ENCODE results near the gene CDHR4. TPM values are rescaled to one million over a fixed set of nuclear protein-coding genes. Genes with fewer than 3 reads are reported as not detected.
A peak's percentile ranks its signal among the peaks of the same experiment; 100 is the strongest.

The CDHR4 gene
- total RNA-seq, 1 experiment from 2014 or later = not detected

DNA sequence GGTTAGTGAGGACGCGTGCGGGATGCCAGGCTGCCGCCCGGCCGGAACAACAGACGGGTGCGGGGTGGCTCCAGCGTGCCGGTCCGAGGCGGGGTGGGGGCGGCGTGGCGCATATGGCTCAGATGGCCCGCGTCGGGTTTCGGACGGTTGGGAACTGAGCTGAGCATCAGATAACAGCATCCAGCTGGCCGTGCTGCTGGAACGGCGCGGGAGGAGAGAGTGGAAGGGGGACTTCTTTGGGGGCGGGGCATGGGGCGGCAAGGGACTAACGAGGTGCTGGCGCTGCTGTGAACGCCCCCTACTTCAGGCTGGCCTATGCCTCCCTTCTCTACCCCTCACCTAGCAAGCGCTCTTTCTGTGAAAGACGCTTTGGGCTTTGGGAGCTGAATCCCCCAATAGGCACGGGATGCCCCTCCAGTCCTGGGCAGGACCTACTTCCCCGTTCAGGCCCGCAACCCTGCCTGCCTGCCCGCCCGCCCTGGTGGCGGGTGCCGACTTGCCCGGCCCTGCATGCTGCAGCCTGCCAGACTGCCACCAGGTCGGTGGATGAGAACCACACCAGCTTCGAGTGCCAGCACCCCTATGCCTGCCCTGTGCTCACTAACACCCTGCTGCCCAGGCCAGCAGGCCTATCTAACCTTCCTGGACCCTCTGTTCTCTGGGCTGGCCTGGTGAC lies 3.9 kb upstream of the CDHR4 start:
- Histone ChIP-seq H2BK12ac (ENCODE audit: insufficient read length, low read depth, low read length) (no peak overlapping the region), H3K23ac (ENCODE audit: insufficient read length, low read depth, low read length) (no peak overlapping the region), H3K9me3 (ENCODE audit: control insufficient read depth, low read depth, low read length) (no peaks in the 10 kb centered on the region), H3K79me1 (ENCODE audit: insufficient read depth, low read depth, low read length, poor library complexity, severe bottlenecking) (no peaks in the 10 kb centered on the region), H2AK5ac (ENCODE audit: insufficient read length, low read length) (no peak overlapping the region), H2AFZ (ENCODE audit: low read length) (no peak overlapping the region), H2BK5ac (ENCODE audit: insufficient read length, low read length) (no peak overlapping the region), H3K18ac (ENCODE audit: insufficient read length, low read depth, low read length) (no peak overlapping the region), H3K4me1 (ENCODE audit: insufficient read depth, low read length) (peaks cover 8% of the 10 kb centered on the region; the same call in 1 of the 2 replicates), H3K4ac (ENCODE audit: low read depth, low read length) (no peak overlapping the region), H4K91ac (ENCODE audit: insufficient read length, low read depth, low read length) (no peak overlapping the region), H2BK20ac (ENCODE audit: low read depth, low read length, poor library complexity, severe bottlenecking) (no peak overlapping the region), H3K9ac (ENCODE audit: extremely low read depth, insufficient read length, low read length) (no peak overlapping the region), H3K4me2 (ENCODE audit: insufficient read depth, insufficient read length, low read length) (peak overlapping the region; percentile 37), H3K27me3 (ENCODE audit: insufficient read depth, low read length) (no peaks in the 10 kb centered on the region; the same call in 1 of the 2 replicates), H3T11ph (ENCODE audit: low read length) (no peak overlapping the region), H3K14ac (ENCODE audit: insufficient read depth, low read length) (no peak overlapping the region), H3K27ac (ENCODE audit: insufficient read length, low read depth, low read length) (no peak overlapping the region), H4K20me1 (ENCODE audit: control insufficient read depth, insufficient read depth, insufficient read length) (no peaks in the 10 kb centered on the region), H4K5ac (ENCODE audit: insufficient read length, low read depth, low read length) (no peak overlapping the region), H2BK120ac (ENCODE audit: low read depth, low read length, poor library complexity, severe bottlenecking) (no peak overlapping the region), H3K56ac (ENCODE audit: insufficient read length, low read depth, low read length) (no peak overlapping the region), H3K79me2 (ENCODE audit: insufficient read depth, low read length) (no peaks in the 10 kb centered on the region), H2BK15ac (ENCODE audit: low read depth, low read length) (no peak overlapping the region), H4K8ac (replicated peaks; ENCODE audit: insufficient read length, low read depth, low read length) (no peak overlapping the region), H3K23me2 (ENCODE audit: insufficient read length, low read depth, low read length, poor library complexity, severe bottlenecking) (peaks cover 14% of the 10 kb centered on the region)
- WGBS (ENCODE audit: extremely low coverage, insufficient read length, low lambda C conversion rate) = no CpG with 5 or more reads among the region's 41 CpGs
- TF ChIP-seq, protein P1, sequence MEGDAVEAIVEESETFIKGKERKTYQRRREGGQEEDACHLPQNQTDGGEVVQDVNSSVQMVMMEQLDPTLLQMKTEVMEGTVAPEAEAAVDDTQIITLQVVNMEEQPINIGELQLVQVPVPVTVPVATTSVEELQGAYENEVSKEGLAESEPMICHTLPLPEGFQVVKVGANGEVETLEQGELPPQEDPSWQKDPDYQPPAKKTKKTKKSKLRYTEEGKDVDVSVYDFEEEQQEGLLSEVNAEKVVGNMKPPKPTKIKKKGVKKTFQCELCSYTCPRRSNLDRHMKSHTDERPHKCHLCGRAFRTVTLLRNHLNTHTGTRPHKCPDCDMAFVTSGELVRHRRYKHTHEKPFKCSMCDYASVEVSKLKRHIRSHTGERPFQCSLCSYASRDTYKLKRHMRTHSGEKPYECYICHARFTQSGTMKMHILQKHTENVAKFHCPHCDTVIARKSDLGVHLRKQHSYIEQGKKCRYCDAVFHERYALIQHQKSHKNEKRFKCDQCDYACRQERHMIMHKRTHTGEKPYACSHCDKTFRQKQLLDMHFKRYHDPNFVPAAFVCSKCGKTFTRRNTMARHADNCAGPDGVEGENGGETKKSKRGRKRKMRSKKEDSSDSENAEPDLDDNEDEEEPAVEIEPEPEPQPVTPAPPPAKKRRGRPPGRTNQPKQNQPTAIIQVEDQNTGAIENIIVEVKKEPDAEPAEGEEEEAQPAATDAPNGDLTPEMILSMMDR (conservative IDR thresholded peaks at IDR 0.05) = peak; percentile 30; the same call in 2 of the 3 replicates
- H3K4me3 Mint-ChIP-seq = peak overlapping the region; percentile 79 to 82
- no peak overlapping the region for H3K27ac Mint-ChIP-seq
- peak; percentile 74 for DNase-seq
- no peaks in the 10 kb centered on the region for H3K36me3 Mint-ChIP-seq (ENCODE audit: insufficient read depth in 1 of 3, low read depth in 3 of 3)
- no peaks in the 10 kb centered on the region for H3K9me3 Mint-ChIP-seq
- H3K4me1 Mint-ChIP-seq = peaks cover 31% of the 10 kb centered on the region in 2 experiments
- peaks cover 48% of the 10 kb centered on the region for H3K27me3 Mint-ChIP-seq (ENCODE audit: low read depth)

Data from H9 (cell line).